ENCODE data around the gene MLIP. TPM values are rescaled to one million over a fixed set of nuclear protein-coding genes. Genes with fewer than 3 reads are reported as not detected.

Gene MLIP
- total RNA-seq, 4 donors from 2014 or later = 8.8 to 32.1 (median 15.3) TPM; not detected in 1

DNA sequence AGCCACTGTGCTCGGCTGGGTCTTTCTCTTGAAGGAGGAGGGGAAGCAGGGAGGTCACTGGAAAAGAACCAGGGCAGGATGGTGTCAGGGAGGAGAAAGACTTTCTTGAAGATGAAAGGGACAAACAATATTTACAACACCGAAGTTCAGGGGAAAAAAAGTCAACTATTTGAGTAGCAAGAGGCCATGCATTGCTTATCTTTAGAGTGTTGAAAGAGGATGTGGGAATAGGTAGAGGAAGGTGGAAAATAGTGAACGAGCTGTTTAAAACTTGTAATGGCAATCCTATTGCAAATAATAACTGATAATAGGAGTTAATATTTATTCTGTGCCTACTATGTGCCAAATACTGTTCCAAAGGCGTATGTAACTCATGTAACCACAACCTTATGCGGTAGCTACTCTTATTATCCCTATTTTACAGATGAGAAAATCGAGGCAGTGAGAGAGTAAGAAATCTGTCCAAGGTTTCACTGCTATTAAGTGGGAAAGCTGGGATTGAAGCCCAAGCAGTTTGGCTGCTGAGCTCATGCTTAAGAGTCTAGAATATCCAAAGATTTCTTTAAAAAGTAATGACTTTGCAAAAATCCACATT, 12.7 kb upstream of the MLIP start:
- Histone ChIP-seq H3K27me3 (no peaks in the 10 kb centered on the region), H3K4me3 (no peak overlapping the region), H3K27ac (no peak overlapping the region), H3K36me3 (no peaks in the 10 kb centered on the region), H3K9me3 (no peaks in the 10 kb centered on the region), H3K4me1 (no peaks in the 10 kb centered on the region)
- TF ChIP-seq, protein P1, sequence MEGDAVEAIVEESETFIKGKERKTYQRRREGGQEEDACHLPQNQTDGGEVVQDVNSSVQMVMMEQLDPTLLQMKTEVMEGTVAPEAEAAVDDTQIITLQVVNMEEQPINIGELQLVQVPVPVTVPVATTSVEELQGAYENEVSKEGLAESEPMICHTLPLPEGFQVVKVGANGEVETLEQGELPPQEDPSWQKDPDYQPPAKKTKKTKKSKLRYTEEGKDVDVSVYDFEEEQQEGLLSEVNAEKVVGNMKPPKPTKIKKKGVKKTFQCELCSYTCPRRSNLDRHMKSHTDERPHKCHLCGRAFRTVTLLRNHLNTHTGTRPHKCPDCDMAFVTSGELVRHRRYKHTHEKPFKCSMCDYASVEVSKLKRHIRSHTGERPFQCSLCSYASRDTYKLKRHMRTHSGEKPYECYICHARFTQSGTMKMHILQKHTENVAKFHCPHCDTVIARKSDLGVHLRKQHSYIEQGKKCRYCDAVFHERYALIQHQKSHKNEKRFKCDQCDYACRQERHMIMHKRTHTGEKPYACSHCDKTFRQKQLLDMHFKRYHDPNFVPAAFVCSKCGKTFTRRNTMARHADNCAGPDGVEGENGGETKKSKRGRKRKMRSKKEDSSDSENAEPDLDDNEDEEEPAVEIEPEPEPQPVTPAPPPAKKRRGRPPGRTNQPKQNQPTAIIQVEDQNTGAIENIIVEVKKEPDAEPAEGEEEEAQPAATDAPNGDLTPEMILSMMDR (IDR thresholded peaks at IDR 0.05) = no peak
- no peak for TF ChIP-seq POLR2A (IDR thresholded peaks at IDR 0.05)
- DNase-seq = no peak

DNA sequence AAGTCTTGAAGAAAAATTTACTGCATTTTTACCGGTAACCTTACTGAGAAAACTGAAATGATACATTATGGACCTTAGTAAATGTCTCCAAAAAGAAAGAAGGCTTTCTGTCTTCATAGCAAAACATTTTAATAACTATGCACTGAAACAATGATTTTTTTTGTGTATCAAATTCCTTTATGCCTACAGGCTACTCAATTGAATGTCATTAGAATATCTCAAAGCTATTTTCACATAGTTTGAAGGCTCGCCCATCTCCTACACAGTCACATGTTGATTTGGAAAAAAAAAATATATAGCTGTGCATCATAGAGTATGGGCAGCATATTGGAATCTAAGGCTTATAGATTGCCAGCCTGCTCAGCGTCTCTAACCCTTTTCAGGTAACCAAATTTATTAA, 12.0 kb upstream of the MLIP start:
- H3K27me3 ChIP-seq = no peaks in the 10 kb centered on the region
- no peak overlapping the region for H3K27ac ChIP-seq
- no peaks in the 10 kb centered on the region for H3K36me3 ChIP-seq
- DNase-seq = no peak
- H3K4me3 ChIP-seq = no peak overlapping the region
- no peaks in the 10 kb centered on the region for H3K4me1 ChIP-seq
- no peaks in the 10 kb centered on the region for H3K9me3 ChIP-seq
- no peak for TF ChIP-seq POLR2A (IDR thresholded peaks at IDR 0.05)
- TF ChIP-seq, protein P1 (IDR thresholded peaks at IDR 0.05) = no peak

DNA sequence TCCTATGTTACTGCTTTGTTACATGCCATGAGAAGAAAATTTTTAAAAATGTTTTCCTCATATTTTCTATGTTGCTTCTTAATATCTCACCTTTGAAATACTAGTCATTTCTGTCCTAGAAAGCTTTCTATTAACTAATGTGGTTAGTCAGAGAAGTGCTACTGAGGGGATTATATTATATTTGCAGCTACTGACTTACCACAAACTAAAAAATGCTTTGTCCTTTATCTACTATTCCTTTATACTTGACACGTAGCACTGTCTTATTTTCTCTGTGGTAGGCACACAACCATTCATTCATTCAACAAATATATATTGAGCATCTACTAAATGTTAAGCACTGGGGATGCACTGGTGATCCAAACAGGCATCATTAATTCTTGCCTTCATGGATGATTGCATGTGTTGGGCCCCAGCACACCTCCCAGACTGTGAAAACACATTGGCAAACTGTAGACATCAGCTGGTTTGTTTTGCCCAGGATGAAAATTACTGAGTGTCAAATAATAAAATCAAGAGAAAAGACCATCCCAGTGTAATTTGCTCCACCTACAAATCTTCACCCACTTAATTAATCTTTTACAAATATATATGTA, 10.7 kb upstream of the MLIP start:
- H3K27me3 ChIP-seq = no peaks in the 10 kb centered on the region
- no peaks in the 10 kb centered on the region for H3K4me1 ChIP-seq
- no peaks in the 10 kb centered on the region for H3K9me3 ChIP-seq
- H3K36me3 ChIP-seq = no peaks in the 10 kb centered on the region
- DNase-seq = no peak
- no peak overlapping the region for H3K27ac ChIP-seq
- H3K4me3 ChIP-seq = no peak overlapping the region
- TF ChIP-seq POLR2A (IDR thresholded peaks at IDR 0.05) = no peak
- TF ChIP-seq, protein P1 (IDR thresholded peaks at IDR 0.05) = no peak

DNA sequence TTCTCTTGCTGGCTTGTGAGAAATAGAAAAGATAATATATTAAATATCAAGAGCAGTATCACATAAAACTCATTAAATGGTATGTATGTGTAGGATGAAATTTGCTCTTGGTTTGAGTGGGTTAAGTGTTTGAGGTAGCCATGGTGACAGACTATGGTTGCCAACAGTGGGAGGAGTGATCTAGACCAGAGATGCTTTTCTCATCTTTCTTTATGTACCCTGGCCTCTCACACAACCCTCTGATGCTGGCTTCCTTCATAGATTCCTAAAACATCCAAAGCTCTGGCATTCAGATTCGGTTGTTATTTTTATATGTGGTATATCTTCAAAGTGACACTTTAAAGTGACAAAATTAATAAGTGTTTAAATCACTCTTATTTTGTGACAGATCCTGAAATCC, 9.0 kb upstream of the MLIP start:
- no peaks in the 10 kb centered on the region for H3K4me1 ChIP-seq

DNA sequence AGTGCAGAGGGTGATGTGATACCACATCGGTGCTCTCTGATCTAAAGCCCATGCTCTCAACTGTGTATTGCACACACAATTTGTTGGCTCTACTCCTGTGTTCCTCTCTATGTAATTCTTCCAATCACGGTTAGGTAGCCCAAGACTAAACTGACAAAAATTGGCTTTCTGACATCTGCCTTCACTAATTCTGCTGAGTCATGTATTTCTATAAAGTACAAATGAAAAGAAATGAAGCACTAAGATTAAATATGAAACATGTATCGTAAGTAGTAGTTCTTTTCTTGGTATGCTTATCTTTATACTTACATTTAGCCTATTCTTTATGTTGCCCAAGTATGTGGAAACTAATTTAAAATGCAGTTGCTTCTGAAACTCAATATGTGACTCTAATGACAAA, 7.7 kb upstream of the MLIP start:
- H3K4me3 ChIP-seq = no peak overlapping the region
- H3K9me3 ChIP-seq = no peaks in the 10 kb centered on the region
- no peaks in the 10 kb centered on the region for H3K36me3 ChIP-seq
- no peaks in the 10 kb centered on the region for H3K27me3 ChIP-seq
- no peak for DNase-seq
- H3K27ac ChIP-seq = no peak overlapping the region
- TF ChIP-seq, protein P1 (IDR thresholded peaks at IDR 0.05) = no peak
- no peak for TF ChIP-seq POLR2A (IDR thresholded peaks at IDR 0.05)
- H3K4me1 ChIP-seq = no peaks in the 10 kb centered on the region

More for the DNA sequence above, 9.0 kb upstream of the MLIP start:
- TF ChIP-seq POLR2A (IDR thresholded peaks at IDR 0.05) = no peak
- TF ChIP-seq, protein P1 (IDR thresholded peaks at IDR 0.05) = no peak
- H3K27ac ChIP-seq = no peak overlapping the region
- H3K9me3 ChIP-seq = no peaks in the 10 kb centered on the region
- no peak for DNase-seq
- H3K4me3 ChIP-seq = no peak overlapping the region
- no peaks in the 10 kb centered on the region for H3K27me3 ChIP-seq
- no peaks in the 10 kb centered on the region for H3K36me3 ChIP-seq

All from Peyer's patch (tissue), 4 donors.